T47D (cell line): ENCODE measurements around the gene SHQ1.

ENCODE experiments used
- DNase-seq, 2 experiments: peaks; one replicate each; pipeline versions ENCODE4 v3.0.0 to v3.0.0-alpha.2; 2011 to 2012; ENCODE audit warnings: low read depth in 1 of 2, low spot score in 1 of 2
- JUND ChIP-seq: IDR thresholded peaks from 2 replicates; pipeline ENCODE4 v1.6.1; 2012; ENCODE audit warnings: low read depth
- in situ Hi-C: cut with HindIII; loops from 2 replicates; pipeline ENCODE4 v1.10.0; 2016; ENCODE audit warnings: low sequenced_read_pairs, low pct_unique_long_range_greater_than_20kb

Gene SHQ1

GRCh38 chr3:72702390-72702789 is 145.9 kb downstream of the SHQ1 start:
- TF ChIP-seq JUND, result no peak
- in situ Hi-C loops, result no loop called here

GRCh38 chr3:72700106-72700505 is 148.1 kb downstream of the SHQ1 start:
- DNase-seq, result no peak
- no peak for TF ChIP-seq JUND
- in situ Hi-C loops, result no loop called here

More at GRCh38 chr3:72702390-72702789, 145.9 kb downstream of the SHQ1 start:
- DNase-seq, result no peak

- DNase-seq, result no peak
- TF ChIP-seq JUND, result no peak
- in situ Hi-C loops, result no loop called here
These were observed 148.6 kb downstream of the SHQ1 start for GRCh38 chr3:72699631-72700030.
